Measurements from ENCODE around the gene TUBB3.
A peak's percentile ranks its signal among the peaks of the same experiment; 100 is the strongest.
"Not testable (repeated sequence)": the region's sequence is repeated elsewhere in the genome, so short reads cannot be mapped to it uniquely, and the experiment has no call there.

The TUBB3 gene

GRCh38 chr16:89922884-89923639 lies at the start of gene TUBB3:
Gene TUBB3, plus strand, starts transcription at chr16:89923342. Its CDS starts 60 bp downstream, at chr16:89923402.
- no peak for DNase-seq (ENCODE audit: low read depth)

- peak; percentile 93 for DNase-seq (ENCODE audit: low read depth)
These were observed 49.0 kb upstream of the TUBB3 start for GRCh38 chr16:89873972-89874689.

- not testable (repeated sequence) for DNase-seq (ENCODE audit: low read depth)
These were observed 44.0 kb upstream of the TUBB3 start for GRCh38 chr16:89879123-89879522.

- DNase-seq (ENCODE audit: low read depth), result no peak
These were observed 42.4 kb upstream of the TUBB3 start for GRCh38 chr16:89880477-89881367.

- no peak for DNase-seq (ENCODE audit: low read depth)
These were observed 41.8 kb upstream of the TUBB3 start for GRCh38 chr16:89881368-89881730.

- DNase-seq (ENCODE audit: low read depth), result no peak
These were observed 39.6 kb upstream of the TUBB3 start for GRCh38 chr16:89883346-89884040.

GRCh38 chr16:89884041-89884421 lies 39.1 kb upstream of the TUBB3 start:
- DNase-seq (ENCODE audit: low read depth), result no peak

- no peak for DNase-seq (ENCODE audit: low read depth)
These were observed 35.9 kb upstream of the TUBB3 start for GRCh38 chr16:89887243-89887642.

- DNase-seq (ENCODE audit: low read depth), result no peak
These were observed 32.9 kb upstream of the TUBB3 start for GRCh38 chr16:89890200-89890599.

GRCh38 chr16:89890886-89891657 lies 32.1 kb upstream of the TUBB3 start:
- no peak for DNase-seq (ENCODE audit: low read depth)

- no peak for DNase-seq (ENCODE audit: low read depth)
These were observed 31.0 kb upstream of the TUBB3 start for GRCh38 chr16:89892055-89892630.

GRCh38 chr16:89892635-89893034 lies 30.5 kb upstream of the TUBB3 start:
- DNase-seq (ENCODE audit: low read depth), result no peak

GRCh38 chr16:89893642-89894548 lies 29.2 kb upstream of the TUBB3 start:
- no peak for DNase-seq (ENCODE audit: low read depth)

- no peak for DNase-seq (ENCODE audit: low read depth)
These were observed 27.5 kb upstream of the TUBB3 start for GRCh38 chr16:89895482-89896250.

GRCh38 chr16:89897204-89897603 lies 25.9 kb upstream of the TUBB3 start:
- no peak for DNase-seq (ENCODE audit: low read depth)

GRCh38 chr16:89898201-89898967 lies 24.8 kb upstream of the TUBB3 start:
- DNase-seq (ENCODE audit: low read depth), result no peak

GRCh38 chr16:89899879-89900481 lies 23.2 kb upstream of the TUBB3 start:
- DNase-seq (ENCODE audit: low read depth), result no peak

- DNase-seq (ENCODE audit: low read depth), result no peak
These were observed 22.3 kb upstream of the TUBB3 start for GRCh38 chr16:89900885-89901284.

Data from activated T-helper 9 cell treated with anti-CD3 and anti-CD28 coated beads, Interleukin-2, amount 50 U/mL, for 16 hours (primary cell).